NCI-H510A treated with DMSO at 0.1 percent for 48 hours (cell line): ENCODE data around the gene DEPDC4.

Experiments used
- DNase-seq: peaks from one replicate; lab custom pipeline; 2025; lab: John Stamatoyannopoulos, UW

The DEPDC4 gene

DNA sequence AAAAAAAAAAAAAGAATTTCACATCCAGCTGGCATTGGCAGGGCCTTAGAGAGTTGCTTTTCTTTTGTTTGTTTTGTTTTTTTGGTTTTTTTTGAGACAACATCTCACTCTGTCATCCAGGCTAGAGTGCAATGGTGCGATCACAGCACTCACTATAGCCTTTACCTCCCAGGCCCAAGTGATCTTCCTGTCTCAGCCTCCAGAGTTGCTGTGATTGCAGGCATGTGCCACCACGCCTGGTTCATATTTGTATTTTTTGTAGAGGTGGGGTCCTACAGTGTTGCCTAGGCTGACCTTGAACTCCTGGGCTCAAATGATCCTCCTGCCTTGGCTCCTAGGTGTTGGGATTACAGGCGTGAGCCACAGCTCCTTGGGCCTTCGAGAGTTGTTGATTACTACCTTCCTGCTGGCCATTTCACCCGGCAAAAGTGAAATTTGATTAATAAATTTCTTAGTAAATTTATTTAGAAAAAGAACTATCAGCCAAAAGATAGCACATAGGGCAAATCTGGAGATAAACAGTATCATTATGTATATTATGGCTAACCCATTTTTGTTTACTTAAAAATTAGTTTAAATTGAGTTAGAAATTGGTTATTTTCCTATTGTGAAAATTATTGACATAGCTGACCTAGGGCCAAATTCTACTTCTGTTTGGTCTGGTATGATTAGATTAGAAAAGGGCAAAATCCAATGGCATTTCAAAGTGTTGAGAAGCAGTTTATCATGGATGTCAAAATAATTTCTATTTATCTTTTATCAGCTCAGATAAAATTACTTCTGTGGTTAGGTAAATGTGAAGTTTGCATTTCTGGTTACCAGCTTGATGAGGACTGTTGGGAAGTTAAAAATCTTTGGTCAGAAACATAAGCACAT, 53.6 kb downstream of the DEPDC4 start:
- DNase-seq = no peak

DNA sequence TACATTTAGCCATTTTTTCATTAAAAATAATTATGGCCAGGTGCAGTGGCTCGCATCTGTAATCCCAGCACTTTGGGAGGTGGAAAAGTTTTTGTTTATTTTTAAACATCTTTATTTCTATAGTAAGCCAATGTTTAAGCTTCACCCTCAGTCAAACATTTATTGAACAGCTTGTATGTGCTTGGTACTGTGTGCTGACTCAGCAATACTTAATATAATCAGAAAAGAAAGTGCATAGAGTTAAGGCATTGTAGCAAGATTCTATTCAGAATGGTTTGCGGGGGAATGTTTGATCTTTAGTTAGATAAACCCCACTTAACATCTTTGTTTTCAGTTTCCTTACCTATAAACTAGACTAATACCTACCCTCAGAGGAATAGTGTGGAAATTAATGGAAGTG, 55.2 kb downstream of the DEPDC4 start:
- no peak for DNase-seq

DNA sequence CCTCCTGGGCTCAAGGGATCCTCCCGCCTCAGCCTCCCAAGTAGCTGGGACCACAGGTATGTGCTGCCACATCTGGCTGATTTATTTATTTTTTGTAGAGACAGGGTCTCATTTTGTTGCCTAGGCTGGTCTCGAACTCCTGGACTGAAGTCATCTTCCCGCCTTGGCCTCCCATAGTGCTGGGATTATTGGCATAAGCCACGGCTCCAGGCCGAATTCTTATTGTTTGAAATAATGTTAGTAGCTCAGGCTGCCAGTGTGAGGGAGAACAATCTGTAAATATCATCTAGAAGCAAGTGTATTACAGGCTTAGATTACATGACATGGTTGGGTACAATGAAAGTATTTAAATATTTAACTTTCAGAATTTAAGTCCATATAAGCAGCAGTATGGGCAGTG, 58.0 kb downstream of the DEPDC4 start:
- DNase-seq = no peak

DNA sequence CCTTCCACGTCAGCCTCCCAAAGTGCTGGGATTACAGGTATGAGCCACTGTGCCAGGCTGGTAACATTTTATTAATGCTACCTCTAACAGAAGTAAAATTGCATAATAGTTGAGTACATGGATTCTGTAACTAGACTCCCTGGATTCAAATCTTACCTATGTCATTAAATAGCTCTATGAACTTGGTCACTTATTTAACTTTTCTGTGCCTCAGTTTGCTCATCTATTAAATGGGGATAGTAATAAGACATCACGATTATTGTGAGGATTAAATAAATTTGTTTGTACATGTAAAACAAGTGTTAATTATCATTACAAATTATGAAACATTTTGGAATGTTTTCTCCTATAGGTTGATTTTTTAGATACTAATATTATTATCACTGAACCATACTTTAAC, 59.6 kb downstream of the DEPDC4 start:
- no peak for DNase-seq

- no peak for DNase-seq
These were observed 65.1 kb downstream of the DEPDC4 start for GRCh38 chr12:100201604-100202423.

GRCh38 chr12:100200463-100201181, 66.3 kb downstream of the DEPDC4 start, which contains the start of gene ACTR6:
ACTR6 (plus strand) TSS chr12:100200815; CDS start chr12:100200852, 37 bp downstream.
- peak; percentile 91 for DNase-seq

- DNase-seq = peak; percentile 69
These were observed 67.3 kb downstream of the DEPDC4 start for GRCh38 chr12:100199347-100200149.

- no peak for DNase-seq
These were observed 67.9 kb downstream of the DEPDC4 start for GRCh38 chr12:100199023-100199346.

- DNase-seq = no peak
These were observed 69.4 kb downstream of the DEPDC4 start for GRCh38 chr12:100197486-100197885.

DNA sequence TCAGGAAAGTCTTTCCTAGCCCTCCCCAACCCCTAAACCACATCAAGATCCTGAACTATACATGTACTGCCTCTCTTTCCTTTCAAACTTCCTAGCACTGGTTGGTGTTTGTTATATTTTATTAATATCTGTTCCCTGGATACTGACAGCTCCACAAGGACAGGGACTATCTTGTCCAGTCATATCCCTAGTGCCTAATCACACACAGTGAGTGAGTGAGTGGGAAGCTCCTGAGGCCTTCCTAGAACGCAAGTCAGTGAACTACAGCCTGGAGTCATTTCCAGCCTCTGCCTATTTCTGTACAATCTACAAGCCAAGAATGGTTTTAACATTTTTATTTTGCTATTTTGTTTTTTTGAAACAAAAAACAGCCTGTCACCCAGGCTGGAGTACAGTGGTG, 73.8 kb downstream of the DEPDC4 start:
- no peak for DNase-seq
